GM19467 (cell line): ENCODE results near the gene CETP.
"Not testable (repeated sequence)": the region's sequence is repeated elsewhere in the genome, so short reads cannot be mapped to it uniquely, and the experiment has no call there.

Experiments used
- ATAC-seq: cut with Tn5 transposase; IDR thresholded peaks from one replicate; pipeline ENCODE4 v1.9.1; 2021; ENCODE audit warnings: mild to moderate bottlenecking, moderate library complexity; ENCODE audit not compliant: unreplicated experiment

Gene CETP

GRCh38 chr16:56980201-56980535 is 18.4 kb downstream of the CETP start:
- ATAC-seq, result no peak

- ATAC-seq, result peak; percentile 37
These were observed 19.3 kb downstream of the CETP start for GRCh38 chr16:56980792-56981724.

GRCh38 chr16:56981729-56982271 is 20.1 kb downstream of the CETP start:
- ATAC-seq, result no peak

DNA sequence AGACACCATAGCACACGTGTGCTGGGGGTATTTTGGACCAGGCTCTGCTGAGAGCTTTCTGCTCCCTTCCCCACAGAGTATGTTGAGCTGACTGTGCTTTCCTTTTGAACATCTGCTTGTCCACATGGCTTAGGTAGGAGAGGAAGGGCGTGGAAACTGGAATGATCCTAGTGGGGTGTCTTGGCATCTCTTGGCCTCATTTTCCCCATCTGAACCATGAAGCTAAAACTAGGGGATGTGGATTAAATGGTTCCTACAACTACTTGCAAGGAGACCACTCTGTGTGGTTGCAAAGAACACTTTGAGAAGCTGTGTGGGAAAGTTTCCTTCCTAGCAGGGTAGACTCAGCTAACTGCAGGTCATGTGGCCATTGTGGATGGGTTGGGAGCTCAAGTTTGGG is 20.9 kb downstream of the CETP start:
- no peak for ATAC-seq

GRCh38 chr16:56983211-56983751 is 21.5 kb downstream of the CETP start:
- no peak for ATAC-seq

DNA sequence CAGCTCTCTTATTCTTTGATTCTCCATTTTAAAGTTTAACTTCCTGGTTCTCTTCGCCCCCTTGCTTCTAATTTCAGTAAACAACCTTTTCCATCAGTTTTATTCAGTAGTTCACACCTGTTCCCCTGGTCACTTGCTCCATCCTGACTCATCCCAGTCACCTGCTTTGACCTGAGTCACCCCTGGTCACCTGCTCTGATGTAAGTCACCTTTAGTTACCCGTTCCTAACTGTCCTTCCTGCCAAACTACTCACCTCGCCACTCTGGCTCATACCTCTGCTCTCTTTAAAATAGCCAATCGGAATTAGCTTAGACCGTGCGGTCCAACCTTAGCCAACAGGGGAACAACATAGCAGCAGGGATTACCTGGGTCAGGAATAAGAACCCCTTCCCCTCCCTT is 22.9 kb downstream of the CETP start:
- ATAC-seq, result no peak

- ATAC-seq, result no peak
These were observed 23.7 kb downstream of the CETP start for GRCh38 chr16:56985288-56985961.

- no peak for ATAC-seq
These were observed 24.2 kb downstream of the CETP start for GRCh38 chr16:56985962-56986360.

GRCh38 chr16:56986361-56986760 is 24.6 kb downstream of the CETP start:
- ATAC-seq, result no peak

GRCh38 chr16:56986908-56987307 is 25.2 kb downstream of the CETP start:
- not testable (repeated sequence) for ATAC-seq

DNA sequence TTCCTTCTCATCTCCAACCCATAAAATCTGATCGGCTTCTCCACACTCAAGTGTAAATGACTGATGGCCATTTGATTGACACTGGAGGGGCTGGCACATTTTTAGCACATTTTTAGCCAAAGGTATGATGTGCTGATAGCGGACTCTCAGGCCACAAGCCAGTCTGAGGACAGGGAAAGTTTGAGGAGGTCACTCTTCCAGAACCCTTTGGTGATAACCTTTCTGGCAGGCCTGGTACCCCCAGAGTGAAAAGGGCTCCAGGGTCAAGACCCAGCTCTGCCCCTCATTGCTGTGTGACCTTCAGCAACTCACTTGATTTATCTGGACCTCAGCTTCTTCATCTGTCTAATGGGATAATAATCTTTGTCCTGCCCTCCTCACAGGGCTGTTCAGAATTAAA is 25.9 kb downstream of the CETP start:
- ATAC-seq, result no peak

- ATAC-seq, result no peak
These were observed 26.6 kb downstream of the CETP start for GRCh38 chr16:56988161-56988947.

- peak; percentile 73 for ATAC-seq
These were observed 27.5 kb downstream of the CETP start, which contains the start of gene NLRC5 for GRCh38 chr16:56988948-56989945. Gene NLRC5, plus strand, starts transcription at chr16:56989557. Its CDS starts 31,156 bp downstream, at chr16:57020713.

GRCh38 chr16:56989988-56990387 is 28.2 kb downstream of the CETP start:
- no peak for ATAC-seq

- ATAC-seq, result no peak
These were observed 28.9 kb downstream of the CETP start for GRCh38 chr16:56990407-56991286.

- not testable (repeated sequence) for ATAC-seq
These were observed 30.7 kb downstream of the CETP start for GRCh38 chr16:56992431-56992830.

DNA sequence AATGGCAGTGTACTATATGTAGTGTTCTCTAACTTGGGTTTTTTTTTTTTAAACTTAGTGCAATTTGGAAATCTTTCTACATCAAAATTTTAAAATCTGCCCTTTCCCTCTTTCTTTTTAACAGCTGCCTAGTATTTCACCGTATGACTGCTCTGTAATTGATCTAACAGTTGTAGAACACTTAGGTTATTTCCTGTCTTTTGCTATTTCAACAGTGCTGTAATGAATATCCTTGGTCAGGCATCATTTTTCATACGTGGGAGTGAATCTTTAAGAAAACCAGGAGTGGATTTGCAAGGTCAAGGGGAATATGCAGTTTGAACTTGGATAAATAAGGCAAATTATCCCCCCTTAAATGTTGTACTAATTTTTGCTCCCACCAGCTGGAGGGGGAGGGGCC is 31.5 kb downstream of the CETP start:
- no peak for ATAC-seq

DNA sequence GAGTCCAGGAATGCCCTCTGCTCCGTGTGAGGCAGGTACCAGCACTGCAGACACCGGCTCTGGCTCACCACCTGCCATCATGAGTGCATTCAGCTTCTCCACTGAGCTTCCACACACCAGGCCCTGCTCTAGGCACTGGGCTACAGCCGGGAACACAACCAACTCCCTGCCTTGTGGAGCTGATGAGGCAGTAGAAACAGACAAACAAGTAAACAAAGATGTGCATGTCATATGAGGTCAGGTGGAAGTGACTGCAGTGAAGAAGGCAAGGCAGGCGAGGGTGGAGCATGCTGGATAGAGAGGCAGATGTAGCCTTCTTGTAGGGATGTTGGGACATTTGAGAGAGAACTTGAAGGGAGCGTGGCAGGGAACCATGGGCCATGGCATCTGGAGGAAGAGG is 32.6 kb downstream of the CETP start:
- ATAC-seq, result no peak
